Measurements from ENCODE around the gene RGL1.

RGL1 gene

DNA sequence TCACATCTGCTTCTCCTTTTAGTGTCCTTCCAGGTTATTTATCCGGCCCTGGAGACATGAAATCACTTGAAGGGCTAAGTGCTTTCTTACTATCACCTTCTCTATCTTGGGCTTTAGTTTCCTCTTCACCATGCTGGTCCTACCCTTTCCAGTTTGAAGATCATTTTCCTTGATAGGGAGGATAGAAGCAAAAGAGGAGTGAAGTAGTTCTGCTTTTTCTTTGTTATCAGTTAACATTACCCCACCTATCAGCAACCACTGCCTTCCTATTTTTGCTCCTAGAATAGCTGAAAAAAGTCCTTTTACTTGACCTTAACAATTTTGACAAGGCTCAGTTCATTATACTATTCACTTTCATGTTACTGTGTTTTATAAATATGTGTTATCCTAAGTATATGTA is 19.4 kb downstream of the RGL1 start:
- DNase-seq = no peak

DNA sequence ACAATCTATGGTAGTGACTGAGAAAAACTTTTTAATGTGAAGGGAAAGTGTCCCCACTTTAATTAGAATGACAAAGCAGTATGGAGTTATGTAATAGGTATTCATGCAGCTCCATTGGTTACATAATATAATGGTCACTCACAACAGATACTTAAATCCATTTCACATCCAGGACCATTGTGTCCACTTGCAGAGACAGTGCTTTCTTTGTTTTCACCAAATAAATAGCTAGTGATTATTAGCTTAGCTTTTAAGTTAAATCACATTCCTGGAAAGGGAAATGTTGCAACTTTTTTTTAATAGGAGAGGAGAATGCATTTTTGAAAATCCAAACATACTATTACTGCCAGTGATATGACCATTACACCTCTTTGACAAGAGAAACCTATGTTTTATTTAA is 22.9 kb downstream of the RGL1 start:
- DNase-seq = no peak

DNA sequence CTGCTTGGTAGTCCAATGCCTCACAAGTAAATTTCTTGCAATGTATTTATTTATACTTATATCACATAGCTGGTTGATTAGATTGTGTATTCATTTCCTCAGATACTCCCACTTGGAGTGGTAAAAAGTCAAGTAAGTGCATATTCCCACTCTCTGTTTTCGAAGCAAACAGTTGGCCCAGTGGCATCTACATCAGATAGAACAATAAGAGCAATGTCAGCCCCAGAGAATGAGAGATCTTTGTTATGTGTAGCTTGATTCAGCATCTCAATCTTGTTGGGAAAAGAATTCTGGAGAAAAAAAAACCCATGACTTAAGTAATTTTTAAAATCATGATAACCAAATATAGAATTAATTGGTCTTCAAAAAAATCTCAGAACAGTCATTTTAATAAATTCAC is 25.5 kb downstream of the RGL1 start:
- DNase-seq = no peak

DNA sequence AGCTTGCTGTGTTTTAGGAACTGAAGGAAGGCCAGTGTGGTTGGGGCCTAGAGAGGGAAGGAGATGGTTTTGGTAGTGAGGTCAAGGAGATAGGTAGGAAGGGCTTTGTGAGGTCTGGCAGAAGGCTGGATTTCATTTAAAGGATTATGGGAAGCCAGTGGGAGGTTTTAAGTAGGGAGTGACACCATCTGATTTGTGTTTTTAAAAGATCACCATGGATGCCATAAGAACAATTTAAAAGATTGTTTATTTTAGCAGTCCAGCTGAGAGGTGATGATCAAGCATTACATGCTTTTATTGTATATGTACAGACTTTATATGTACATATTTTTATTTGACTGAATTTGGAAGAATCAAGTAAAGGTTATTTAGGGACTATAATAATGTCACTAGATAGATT is 26.4 kb downstream of the RGL1 start:
- no peak for DNase-seq

DNA sequence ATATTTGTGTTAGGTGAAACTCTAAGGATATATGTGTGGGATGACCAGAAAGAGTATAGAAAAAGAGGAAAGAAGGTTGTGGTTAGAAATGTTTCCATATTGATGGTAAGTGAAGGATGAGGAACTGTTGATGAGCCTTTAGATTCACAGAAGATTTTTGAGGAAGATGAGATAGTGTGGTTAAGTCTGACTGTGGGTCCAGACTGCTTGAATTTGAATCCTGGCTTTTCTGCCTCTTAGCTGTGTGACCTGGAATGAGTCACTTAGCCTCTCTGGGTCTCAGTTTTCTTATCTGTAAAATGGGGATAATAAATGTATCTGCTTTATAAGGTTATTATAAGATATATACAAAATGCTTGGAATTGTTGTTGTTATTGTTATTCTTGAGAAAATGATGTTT is 27.5 kb downstream of the RGL1 start:
- DNase-seq = no peak

DNA sequence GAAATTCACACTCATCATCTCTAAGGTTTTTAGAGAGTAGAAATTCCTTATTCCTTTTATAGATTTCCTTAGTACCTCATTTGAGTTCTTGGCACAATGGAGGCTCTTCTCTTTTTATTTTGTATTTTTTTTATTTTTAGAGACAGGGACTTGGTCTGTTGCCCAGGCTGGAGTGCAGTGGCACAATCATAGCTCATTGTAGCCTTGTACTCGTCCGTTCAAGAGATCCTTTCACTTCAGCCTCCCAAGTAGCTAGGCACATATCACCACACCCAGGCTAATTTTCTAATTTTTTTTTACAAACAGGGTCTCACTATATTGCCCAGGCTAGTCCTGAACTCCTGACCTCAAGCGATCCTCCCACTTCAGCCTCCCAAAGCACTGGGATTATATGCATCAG is 29.6 kb downstream of the RGL1 start:
- no peak for DNase-seq

DNA sequence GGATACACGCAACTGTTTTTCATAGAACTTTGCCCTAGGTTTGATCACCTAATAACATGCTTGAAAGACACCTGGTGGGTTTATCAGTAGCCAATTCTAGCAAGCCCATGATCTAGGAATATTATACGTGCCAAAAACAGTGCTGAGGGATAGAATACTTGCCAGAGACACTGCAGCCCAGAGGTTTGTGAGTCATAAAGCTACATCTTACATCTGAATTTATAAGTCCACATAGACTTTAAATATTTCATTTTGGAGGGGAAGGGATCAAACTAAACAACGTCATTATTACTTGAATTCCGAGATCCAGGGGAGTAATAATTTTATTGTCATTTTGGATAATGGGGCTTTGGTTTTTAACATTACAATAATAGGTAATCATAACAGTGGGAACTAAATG is 31.7 kb downstream of the RGL1 start:
- no peak for DNase-seq

DNA sequence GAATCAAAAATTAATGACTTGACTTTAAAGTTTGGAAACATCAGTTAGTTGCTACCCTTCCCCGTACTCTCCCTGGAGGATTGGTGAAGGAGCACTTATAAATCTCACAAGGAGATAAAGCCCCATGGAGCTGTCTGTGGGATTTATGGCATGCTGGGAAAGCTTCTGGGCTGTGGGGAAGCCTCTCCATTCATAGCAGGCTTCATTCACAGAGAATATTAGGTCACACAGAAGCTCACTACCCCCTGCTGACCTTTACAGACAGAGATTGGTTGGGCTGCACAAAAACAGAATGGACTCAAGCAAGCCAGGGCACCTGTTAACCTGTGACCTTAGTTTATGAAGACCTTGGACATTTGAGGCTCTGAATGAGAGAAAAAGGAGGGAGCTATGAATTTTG is 32.1 kb downstream of the RGL1 start:
- no peak for DNase-seq

DNA sequence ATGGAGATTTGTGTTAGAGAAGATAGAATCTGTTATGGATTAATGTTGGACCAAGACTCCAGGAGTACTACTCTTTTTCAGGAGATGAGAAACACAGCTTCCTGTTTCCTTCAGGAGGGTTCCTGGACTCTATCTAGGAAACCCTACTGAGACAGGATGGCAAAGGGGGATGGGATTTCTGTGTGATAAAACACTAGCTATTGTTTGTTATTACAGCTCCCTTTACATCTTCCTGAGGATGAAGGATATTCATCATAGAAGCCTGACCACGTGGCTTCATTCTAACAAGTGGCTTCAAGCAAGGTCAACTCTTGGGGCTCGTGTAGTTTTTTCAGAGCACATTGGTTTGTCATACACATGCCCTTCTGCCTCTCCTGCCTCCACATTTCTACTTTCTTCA is 33.3 kb downstream of the RGL1 start:
- no peak for DNase-seq

DNA sequence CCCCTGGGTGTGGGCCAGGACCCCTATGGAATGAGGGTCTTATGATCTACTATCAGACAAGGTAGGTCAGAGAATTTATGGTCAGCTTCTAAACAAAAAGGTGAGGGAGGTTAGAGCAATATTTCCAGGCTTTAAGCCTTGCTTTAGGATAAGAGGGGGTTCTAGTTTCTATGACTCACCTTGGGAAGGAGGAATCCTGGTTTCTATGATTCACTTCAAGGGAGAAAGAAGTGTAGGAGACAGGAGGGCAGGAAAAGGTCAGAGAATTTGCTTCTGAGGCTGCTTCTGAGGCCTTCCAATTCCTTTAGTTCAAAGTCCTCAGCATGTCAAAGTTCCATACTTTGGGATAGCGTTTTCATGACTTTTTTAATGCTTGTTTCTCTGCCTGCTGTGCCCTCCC is 35.2 kb downstream of the RGL1 start:
- DNase-seq = no peak

DNA sequence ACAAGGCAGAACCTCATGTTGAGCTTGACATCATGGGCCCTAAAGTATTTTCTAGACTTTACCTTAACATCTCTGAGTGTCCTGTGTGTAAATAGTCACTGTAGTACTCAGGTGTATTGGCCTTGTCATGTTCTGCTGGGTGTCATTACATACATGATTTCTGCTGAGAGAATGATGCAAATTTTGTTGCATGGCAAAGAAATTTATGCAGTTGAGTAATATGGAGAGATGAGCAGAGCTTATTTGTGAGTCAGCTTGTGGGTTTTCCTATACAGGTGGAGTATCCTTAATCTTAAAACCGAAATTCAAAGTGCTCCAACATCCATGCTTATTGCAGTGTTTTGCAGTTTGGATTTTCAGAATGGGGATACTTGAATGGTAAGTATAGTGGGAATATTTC is 36.6 kb downstream of the RGL1 start:
- DNase-seq = no peak

DNA sequence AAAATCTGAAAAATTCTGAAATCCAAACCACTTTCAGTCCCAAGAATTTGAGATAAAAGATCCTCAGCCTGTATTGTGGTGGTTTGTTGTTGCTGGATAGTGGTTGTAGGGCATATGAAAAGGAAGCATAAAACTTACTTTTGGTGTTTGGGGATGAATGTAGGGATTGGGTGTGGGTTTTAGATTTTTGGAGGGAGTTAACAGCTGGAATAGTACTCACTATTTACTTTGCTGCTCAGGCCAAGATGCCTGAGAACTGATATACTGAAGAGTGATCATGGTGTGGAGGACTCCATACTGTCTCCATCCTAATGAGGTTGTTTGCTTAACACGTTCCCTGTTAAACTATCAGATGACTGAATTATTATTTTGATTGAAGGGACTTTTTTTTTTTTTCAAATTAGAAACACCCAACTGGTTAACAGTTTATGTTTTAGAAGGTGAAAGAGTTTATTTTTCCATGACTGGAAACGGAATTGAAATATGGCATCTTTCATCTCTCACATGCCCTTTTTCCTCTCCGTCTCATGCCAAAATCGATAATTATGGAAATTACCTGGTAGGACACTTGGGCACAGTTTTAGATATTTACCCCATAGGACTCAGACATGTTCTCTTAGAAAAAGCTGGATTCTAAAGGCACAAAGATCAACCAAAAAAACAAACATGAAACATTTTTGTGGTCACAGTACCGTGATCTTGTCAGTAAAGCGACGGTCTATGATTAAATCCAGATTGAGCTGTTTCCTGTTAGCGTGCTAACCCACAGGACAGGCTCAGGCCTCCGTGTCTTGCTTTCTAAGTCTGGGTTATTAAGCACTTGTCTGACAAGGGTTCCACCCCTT is 37.3 kb downstream of the RGL1 start:
- DNase-seq = peak; percentile 8

DNA sequence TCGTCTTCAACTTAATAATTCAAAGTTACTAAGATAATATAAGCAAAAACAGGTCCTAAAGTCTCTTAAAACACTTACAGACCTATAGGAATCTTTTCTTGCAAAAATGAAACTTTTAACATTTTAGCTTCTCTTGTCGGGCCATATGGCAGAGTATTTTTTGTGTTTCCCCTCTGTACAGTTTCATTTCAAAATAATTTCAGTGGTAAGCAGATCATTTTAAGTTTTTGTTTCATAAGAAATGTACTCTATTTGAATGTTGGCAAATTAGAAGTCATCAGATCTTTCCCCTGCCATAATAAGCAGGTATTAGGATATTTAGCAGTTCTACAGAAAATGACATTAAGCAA is 37.9 kb downstream of the RGL1 start:
- DNase-seq = no peak

DNA sequence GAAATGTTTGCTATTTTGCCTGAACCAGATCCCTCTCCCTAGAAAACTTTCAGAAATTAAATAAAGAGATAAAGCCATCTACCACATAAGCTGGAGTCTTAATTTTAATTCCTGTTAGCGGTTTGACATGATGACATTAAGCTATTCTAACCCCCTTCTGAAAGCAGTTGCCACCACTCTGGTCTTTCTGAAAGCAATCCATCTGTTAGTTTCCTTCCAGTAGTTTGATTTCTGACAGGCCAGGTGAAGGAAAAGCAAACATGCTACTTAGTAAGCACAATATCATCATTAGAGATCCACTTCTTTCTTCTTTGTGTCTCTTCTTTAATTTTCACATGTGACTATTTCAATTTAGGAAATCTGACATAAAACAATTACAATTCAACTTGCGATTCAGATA is 39.9 kb downstream of the RGL1 start:
- DNase-seq = no peak

DNA sequence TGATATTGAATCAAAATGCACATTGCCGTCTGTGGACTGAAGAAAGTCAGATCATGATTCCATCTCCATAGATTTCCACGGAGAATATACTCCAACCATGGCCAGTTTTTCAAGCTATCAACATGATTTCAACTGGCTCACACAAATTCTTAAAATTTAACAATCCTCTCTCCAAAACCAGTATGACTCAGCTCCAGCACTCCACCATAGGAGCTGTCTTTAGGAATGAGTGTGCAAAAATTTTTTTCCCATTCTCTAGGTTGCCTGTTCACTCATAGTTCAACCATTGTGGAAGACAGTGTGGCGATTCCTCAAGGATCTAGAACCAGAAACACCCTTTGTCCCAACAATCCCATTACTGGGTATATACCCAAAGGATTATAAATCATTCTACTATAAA is 40.8 kb downstream of the RGL1 start:
- no peak for DNase-seq

DNA sequence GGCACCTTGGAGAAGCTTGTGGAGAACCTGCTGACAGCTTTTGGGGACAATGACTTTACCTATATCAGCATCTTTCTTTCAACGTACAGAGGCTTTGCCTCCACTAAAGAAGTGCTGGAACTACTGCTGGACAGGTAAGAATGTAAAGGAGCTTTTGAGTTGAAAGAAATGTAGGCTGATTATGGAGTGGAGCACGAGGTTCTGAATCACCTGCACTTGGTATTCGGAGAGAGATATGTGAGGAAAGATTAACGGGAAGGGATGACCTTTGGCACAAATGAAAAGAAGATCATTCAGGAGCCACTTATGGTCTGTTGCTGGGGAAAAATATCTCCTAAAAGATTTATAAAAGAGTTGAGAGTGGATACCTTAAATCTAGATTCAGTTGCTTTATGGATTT is 42.7 kb downstream of the RGL1 start:
- DNase-seq = no peak

DNA sequence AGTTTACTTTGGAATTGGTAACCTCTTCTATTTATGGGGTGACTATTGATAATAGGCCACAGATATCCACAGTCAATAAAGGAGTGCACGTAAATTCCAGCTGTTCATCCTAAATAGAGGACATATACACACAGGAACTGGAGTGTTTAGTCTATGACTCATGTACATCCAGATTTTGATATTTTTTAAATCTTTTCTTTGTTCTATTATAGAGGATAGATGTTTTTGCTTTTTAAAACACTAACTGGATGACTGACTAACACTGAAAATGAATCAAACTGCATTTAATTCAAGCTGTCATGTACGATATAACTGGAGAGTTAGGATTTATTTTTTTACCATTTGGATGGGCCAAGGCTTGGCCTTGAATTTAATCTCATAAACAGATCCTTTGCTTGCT is 45.9 kb downstream of the RGL1 start:
- no peak for DNase-seq

DNA sequence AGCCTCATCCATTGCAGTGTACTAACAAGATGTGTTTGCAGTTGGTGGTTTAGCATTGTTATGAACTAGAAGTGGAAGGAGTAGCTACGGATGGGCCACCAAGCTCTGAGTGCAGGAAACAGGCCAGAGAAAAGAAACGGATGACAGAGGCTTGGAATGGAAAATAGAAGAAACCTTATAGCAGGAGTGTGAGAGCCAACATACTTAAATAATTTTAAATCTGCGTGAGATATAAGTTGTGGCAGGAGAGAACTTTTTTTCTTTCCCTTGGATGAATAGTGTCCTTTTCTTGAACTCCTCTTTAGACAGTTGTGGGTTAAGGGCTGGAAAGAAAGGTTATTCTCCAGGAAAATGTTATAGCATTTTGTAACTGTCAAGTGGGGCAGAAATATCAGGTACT is 54.2 kb downstream of the RGL1 start:
- no peak for DNase-seq

DNA sequence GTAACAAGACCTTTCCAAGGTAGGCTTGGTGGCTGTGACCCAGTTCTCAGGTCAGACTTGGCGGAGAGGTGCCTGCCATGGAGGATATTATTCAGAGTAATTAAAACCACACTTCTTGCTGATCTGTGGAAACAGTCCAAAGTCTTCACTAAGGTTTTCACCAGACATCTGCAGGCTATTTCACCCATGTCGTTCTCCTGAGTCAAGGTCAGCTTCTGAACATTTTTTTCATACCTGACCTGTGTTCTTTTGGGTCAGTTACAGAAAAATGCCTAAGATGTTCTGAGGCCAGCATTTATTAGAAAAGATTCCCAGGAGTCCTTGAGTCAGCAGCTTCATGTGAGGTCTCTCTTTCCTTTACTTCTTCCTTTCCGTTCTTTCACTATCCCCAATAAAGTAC is 54.9 kb downstream of the RGL1 start:
- no peak for DNase-seq

DNA sequence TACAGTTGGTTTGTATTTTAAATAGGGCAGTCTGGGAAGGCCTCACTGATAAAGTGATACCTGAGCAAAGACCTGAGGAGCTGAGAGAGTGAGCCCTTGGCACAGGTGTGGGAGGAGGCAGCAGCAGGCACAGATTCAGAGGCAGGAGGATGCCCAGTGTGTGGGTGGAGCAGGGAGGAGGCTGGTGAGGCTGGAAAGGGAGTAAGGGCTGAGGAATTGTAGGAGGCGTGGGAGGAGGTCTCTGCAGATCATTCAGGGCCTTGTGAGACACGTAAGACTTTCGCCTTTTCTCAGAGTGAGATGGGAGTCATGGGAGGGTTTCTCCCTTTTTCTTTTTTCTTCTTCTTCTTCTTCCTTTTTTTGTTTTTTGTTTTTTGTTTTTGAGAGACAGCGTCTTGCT is 58.0 kb downstream of the RGL1 start:
- no peak for DNase-seq

DNA sequence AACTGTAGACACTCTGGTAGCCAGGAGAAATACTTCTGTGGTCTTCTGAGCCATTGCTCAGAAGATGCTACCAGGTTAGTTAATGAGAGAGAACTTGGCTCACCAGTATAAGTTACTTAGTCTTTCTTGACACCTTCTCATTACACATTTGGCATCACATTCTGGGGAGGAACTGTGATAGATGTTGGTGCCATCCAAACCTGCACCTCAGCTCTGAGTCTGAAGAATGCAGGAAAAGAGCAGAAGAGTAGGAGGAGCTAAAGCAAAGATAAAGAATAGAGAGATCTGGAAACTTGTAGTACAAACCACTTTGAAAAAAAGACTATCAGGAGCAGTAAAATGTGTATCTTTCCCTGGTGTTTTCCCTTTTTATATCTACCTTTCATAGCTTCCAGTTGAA is 58.9 kb downstream of the RGL1 start:
- no peak for DNase-seq

DNA sequence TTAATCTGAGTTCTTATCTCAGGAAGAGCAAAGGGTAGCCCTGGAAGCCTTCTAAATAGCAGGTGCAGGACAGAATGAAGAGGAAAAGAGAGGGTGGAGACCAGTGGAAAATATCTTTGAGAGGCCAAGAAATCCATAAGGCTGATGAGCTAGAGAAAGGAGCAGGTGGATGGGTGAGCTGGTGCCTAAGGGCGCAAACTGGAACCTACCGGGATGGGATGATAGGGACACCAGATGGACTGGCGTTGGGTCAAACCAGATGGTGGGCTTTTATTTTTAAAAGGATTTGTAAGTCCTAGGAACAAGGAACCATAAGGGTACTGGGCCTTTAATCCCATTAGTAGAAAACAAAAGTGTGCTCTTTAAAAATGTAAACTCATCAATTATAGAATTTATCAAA is 59.7 kb downstream of the RGL1 start:
- no peak for DNase-seq

DNA sequence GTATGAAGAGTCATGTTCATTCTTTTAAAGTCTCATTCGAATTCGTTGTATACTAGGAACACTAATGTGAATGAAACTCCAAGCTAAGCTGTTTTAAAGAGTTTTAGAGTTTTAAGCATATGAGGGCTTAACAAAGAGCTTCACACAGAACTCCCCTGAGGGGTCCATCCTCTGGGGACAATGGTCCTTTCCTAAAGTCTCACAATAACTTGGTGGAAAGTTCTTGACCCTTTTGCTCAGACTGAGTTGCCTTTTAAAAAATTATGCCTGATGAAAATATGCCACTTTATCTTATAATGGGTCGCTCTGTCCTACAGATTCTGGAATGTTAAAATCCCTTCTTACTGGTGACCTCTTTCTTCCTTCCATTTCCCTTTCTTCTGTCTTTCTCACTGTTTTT is 64.3 kb downstream of the RGL1 start:
- DNase-seq = no peak

DNA sequence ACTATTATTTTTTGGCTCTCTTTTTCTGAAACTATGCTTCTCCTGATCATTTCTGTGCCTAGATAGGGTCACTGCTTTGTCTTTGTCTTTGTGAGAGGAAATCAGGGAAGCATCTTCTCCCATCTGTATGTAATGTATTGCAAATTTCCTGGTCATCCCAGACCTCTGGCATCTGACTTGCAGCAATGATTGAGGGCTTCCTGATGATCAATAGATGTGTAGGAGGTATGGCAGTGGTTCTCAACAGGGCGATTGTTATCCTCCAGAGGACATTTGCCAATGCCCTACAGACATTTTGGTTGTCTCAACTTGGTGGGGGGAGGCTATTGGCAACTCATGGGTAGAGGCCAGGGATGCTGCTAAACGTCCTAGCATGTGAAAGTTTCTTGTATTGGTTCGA is 64.7 kb downstream of the RGL1 start:
- DNase-seq = no peak

DNA sequence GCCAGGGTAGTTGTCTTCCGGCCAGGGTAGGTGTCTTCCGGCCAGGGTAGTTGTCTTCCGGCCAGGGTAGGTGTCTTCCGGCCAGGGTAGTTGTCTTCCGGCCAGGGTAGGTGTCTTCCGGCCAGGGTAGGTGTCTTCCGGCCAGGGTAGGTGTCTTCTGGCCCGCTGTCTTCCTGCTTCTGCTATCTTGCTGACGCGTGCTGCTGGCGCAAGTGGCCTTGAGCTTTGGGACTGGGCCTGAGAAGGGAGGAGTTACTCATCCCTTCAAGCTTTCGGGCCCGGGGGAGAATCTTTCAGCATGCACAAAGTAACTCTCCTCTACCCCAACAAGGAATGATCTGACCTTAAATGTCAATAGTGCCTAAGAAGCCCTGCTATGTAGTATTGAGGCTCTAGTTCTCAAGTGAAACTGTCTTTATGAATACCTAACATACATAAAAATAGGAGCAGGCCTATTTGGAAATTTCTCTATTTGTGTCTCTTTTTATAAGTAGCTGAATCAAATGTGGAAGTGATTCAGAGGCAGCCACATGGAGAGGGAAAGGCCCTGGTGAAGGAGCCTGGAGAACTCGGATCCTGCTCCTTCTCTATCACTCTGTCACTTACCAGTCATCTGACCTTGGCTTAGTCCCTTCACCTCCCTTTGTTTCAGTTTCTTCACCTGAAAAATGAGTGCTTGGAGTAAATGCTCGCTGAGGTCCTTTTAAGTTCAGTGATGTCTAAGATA is 65.6 kb downstream of the RGL1 start:
- no peak for DNase-seq
